GM21526 (cell line): ENCODE measurements around the gene TRPM4.
"Not testable (repeated sequence)": the region's sequence is repeated elsewhere in the genome, so short reads cannot be mapped to it uniquely, and the experiment has no call there.

ENCODE experiments used
- ATAC-seq: cut with Tn5 transposase; IDR thresholded peaks from one replicate; pipeline ENCODE4 v1.9.1; 2021; ENCODE audit warnings: moderate library complexity; ENCODE audit not compliant: unreplicated experiment, low FRiP score

The TRPM4 gene

DNA sequence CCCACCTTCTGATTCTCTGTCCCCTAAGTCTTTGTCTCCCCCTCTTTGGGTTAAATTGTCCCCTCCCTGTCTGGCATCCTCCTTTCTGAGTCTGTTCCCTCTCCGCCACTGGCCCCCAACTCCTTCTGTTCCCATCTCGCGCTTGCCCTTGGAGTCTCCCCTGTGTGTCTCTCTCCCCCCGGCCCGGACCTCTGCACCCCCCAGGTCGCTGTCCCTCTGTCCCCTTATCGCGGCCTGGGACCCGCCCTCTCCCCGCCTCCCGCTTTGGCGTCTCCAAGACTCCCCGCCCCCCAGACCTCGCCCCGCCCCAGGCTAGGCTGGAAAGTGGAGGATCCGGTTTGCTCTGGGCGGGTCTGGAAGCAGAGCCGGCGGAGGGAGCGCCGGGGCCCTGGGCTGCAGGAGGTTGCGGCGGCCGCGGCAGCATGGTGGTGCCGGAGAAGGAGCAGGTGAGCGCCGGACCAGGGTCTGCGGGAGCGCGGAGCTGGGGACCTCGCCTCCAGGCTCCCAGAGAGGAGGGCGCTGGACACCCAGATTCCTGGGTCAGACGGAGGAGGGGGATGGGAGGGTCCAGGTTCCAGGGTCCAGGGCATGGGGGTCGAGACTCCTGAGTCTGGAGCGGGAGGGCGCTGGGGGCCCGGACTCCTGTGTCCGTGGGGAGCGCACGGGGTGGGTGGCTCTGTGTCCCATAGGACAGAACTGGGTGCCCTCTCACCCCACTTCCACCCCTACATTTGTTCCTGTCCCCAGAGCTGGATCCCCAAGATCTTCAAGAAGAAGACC lies at the start of gene TRPM4:
TSS of gene TRPM4 (plus strand) at position 348 of the 780 bp plus-strand sequence. CDS start at position 423, 75 bp downstream.
- ATAC-seq, result no peak

GRCh38 chr19:49109051-49109450 lies 48.5 kb upstream of the TRPM4 start:
- no peak for ATAC-seq

- no peak for ATAC-seq
Measured at GRCh38 chr19:49109569-49110233, 47.9 kb upstream of the TRPM4 start.

DNA sequence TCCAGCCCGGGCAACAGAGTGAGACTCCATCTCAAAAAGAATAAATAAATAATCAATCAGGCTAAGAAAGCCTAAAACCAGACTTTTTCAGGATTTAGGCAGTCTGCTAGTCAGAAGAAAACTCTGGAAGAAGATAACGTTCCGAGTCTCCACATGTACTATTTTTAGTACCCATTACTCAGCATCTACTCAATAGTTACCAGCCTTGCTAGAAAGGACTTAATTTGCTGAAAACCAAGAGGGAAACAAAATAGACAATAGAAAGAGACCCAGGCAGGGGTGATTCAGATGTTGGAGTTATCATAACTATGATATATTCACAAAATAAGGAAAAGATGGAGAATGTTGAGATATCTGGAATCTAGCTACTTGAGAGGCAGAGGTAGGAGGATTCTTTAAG lies 47.0 kb upstream of the TRPM4 start:
- ATAC-seq, result no peak

- ATAC-seq, result no peak
Measured at GRCh38 chr19:49111218-49111998, 46.2 kb upstream of the TRPM4 start.

- peak; percentile 47 for ATAC-seq
Measured at GRCh38 chr19:49113762-49114629, 43.6 kb upstream of the TRPM4 start, which contains the start of gene LIN7B. TSS of gene LIN7B (plus strand) at chr19:49114370. CDS start at chr19:49114405, 35 bp downstream.

- ATAC-seq, result no peak
Measured at GRCh38 chr19:49114630-49115363, 42.8 kb upstream of the TRPM4 start.

GRCh38 chr19:49116544-49116943 lies 41.0 kb upstream of the TRPM4 start:
- no peak for ATAC-seq

- no peak for ATAC-seq
Measured at GRCh38 chr19:49117677-49118564, 39.7 kb upstream of the TRPM4 start.

DNA sequence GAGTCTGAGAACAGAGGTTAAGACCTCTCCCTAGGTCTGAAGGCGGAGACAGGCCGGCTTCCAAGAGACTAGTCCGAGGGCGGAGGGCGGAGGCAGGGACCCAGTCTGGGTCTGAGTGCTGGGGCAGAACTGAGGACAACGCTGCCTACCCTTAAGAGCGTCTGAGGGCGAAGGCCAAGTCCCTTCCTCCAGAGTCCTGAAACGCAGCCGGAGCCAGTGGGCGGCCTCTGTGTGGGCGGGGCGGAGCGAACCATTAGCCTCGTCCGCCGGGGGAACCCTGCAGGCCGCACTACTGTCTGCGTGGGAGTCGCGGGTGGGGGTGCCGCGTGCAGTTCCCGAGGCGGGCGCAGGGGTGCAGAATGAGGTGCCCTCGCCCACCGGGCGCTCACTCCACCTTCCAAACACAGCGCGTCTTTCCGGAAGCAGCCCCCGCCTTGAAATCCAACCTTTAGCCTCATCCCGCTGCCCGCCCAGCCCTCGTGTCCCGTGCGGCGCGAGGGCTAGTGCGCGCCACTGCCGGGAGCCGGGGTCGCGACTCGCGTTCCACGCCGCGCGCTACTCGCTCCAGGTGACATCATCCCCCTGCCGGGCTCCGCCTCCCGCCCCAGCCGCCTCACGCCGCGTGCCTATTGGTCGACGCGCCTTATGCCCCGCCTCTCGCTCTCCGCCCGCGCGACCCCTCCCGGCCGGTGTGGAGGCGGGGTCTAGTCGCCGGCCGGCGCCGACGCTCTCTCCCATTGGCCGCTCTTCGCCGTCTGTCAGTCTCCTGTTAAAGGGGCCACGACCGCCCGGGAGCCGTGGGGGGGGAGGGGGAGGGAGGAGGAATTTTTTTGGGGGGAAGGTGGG lies 38.8 kb upstream of the TRPM4 start, which contains the start of gene C19orf73:
TSS of gene C19orf73 (minus strand) at position 579 of the 846 bp plus-strand sequence. CDS start at position 458, 121 bp downstream.
- peak; percentile 52 for ATAC-seq

GRCh38 chr19:49119411-49120324 lies 37.9 kb upstream of the TRPM4 start, which contains the start of gene PPFIA3:
TSS of gene PPFIA3 (plus strand) at chr19:49119544. CDS start at chr19:49127874, 8,330 bp downstream.
- no peak for ATAC-seq

- ATAC-seq, result no peak
Measured at GRCh38 chr19:49120325-49120683, 37.3 kb upstream of the TRPM4 start.

DNA sequence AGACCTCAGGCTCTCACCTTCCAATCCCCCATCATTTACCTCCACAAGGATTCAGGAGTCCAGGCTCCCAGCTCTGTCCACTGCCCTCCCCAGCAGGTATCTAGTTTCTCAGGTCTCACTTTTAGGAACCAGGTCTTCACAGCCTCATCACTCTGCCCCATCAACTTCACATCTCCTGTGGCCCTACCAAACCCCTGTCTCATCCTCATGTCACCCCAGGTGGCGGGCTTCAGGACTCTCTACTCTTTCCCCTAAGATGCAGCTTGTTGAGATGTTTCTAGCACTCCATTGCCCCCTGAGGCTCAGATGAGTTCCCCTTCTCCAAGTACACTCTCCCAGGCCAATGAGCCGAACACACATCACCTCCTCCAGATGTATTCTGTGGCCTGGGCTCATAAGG lies 36.7 kb upstream of the TRPM4 start:
- no peak for ATAC-seq

DNA sequence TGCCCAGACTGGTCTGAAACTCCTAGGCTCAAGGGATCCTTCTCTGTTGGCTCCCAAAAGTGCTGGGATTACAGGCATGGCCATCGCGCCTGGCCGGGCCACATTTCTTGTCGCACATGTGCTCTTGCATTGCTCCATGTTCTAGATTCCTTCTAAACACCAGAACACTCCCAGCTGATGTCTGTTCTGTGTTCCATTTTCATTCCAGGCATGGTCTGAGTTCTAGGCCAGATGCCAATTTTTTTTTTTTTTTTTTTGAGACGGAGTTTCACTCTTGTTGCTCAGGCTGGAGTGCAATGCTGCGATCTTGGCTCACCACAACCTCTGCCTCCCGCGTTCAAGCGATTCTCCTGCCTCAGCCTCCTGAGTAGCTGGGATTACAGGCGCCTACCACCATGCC lies 35.8 kb upstream of the TRPM4 start:
- ATAC-seq, result not testable (repeated sequence)

DNA sequence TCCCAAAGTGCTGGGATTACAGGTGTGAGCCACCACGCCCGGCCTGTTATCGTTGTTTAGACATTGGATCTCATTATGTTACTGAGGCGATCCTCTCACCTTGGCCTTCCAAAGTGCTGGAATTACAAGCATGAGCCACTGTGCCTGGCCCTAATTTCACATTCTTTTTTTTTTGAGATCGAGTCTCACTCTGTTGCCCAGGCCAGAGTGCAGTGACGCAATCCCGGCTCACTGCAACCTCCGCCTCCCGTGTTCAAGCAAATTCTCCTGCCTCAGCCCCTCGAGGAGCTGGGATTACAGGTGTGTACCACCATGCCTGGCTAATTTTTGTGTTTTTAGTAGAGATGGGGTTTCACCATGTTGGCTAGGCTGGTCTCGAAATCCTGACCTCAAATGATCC lies 34.3 kb upstream of the TRPM4 start:
- not testable (repeated sequence) for ATAC-seq

- no peak for ATAC-seq
Measured at GRCh38 chr19:49125025-49125731, 32.4 kb upstream of the TRPM4 start.
